ENCODE measurements around the gene CFAP210.
"Not testable (repeated sequence)": the region's sequence is repeated elsewhere in the genome, so short reads cannot be mapped to it uniquely, and the experiment has no call there.

CFAP210 gene

GRCh38 chr2:169711751-169712509 is 17.7 kb upstream of the CFAP210 start:
- no peak for DNase-seq

- DNase-seq = no peak
Observed at GRCh38 chr2:169709981-169710380, 15.8 kb upstream of the CFAP210 start.

- no peak for DNase-seq
Observed at GRCh38 chr2:169709331-169709730, 15.1 kb upstream of the CFAP210 start.

- no peak for DNase-seq
Observed at GRCh38 chr2:169707626-169708025, 13.4 kb upstream of the CFAP210 start.

- no peak for DNase-seq
Observed at GRCh38 chr2:169705927-169706326, 11.7 kb upstream of the CFAP210 start.

- DNase-seq = no peak
Observed at GRCh38 chr2:169704160-169704708, 10.0 kb upstream of the CFAP210 start.

- DNase-seq = no peak
Observed at GRCh38 chr2:169702996-169703395, 8.8 kb upstream of the CFAP210 start.

- not testable (repeated sequence) for DNase-seq
Observed at GRCh38 chr2:169699173-169699572, 5.0 kb upstream of the CFAP210 start.

GRCh38 chr2:169696381-169696780 is 2.2 kb upstream of the CFAP210 start:
- DNase-seq = no peak

GRCh38 chr2:169694894-169695260 is 672 bp upstream of the CFAP210 start:
- DNase-seq = no peak

GRCh38 chr2:169693360-169693759 is 845 bp downstream of the CFAP210 start:
- no peak for DNase-seq

- DNase-seq = no peak
Observed at GRCh38 chr2:169692718-169693117, 1.5 kb downstream of the CFAP210 start.

GRCh38 chr2:169690958-169691357 is 3.2 kb downstream of the CFAP210 start:
- DNase-seq = no peak

GRCh38 chr2:169687943-169688342 is 6.3 kb downstream of the CFAP210 start:
- DNase-seq = not testable (repeated sequence)

GRCh38 chr2:169686825-169687224 is 7.4 kb downstream of the CFAP210 start:
- not testable (repeated sequence) for DNase-seq

GRCh38 chr2:169684712-169685111 is 9.5 kb downstream of the CFAP210 start:
- DNase-seq = not testable (repeated sequence)

- no peak for DNase-seq
Observed at GRCh38 chr2:169684135-169684565, 10.1 kb downstream of the CFAP210 start.

- DNase-seq = no peak
Observed at GRCh38 chr2:169683425-169684134, 10.6 kb downstream of the CFAP210 start.

GRCh38 chr2:169683054-169683424 is 11.2 kb downstream of the CFAP210 start:
- DNase-seq = no peak

- DNase-seq = no peak
Observed at GRCh38 chr2:169676850-169677249, 17.4 kb downstream of the CFAP210 start.

GRCh38 chr2:169676357-169676756 is 17.8 kb downstream of the CFAP210 start:
- DNase-seq = no peak

- DNase-seq = no peak
Observed at GRCh38 chr2:169673921-169674320, 20.3 kb downstream of the CFAP210 start.

- DNase-seq = no peak
Observed at GRCh38 chr2:169673106-169673505, 21.1 kb downstream of the CFAP210 start.

GRCh38 chr2:169672406-169672805 is 21.8 kb downstream of the CFAP210 start:
- no peak for DNase-seq

Data from activated CD4-positive, alpha-beta T cell treated with anti-CD3 and anti-CD28 coated beads for 4 hours (primary cell).